Measurements from ENCODE around the gene GLB1L2.

The GLB1L2 gene

GRCh38 chr11:134380229-134380628, 48.4 kb downstream of the GLB1L2 start:
- Histone ChIP-seq H4K91ac (ENCODE audit: low read depth, low read length) (no peak overlapping the region), H2BK12ac (ENCODE audit: low read length) (no peak overlapping the region), H2BK120ac (ENCODE audit: insufficient read depth, low read length, poor library complexity) (no peak overlapping the region), H3K27ac (ENCODE audit: low read depth, low read length) (no peak overlapping the region), H2AFZ (ENCODE audit: insufficient read depth, low read length, poor library complexity) (no peak overlapping the region), H2BK5ac (ENCODE audit: low read depth, low read length, poor library complexity) (no peak overlapping the region), H3K4me3 (ENCODE audit: low read depth, low read length) (no peak overlapping the region), H3K9me3 (ENCODE audit: insufficient read depth, low read depth, low read length) (peaks cover 6% of the 10 kb centered on the region), H3K4me2 (ENCODE audit: low read length) (no peak overlapping the region), H3K36me3 (ENCODE audit: control insufficient read depth in 1 of 2, insufficient read depth in 2 of 2, low read length in 2 of 2) (no peaks in the 10 kb centered on the region), H3K4ac (ENCODE audit: low read depth, low read length) (no peak overlapping the region), H3K79me2 (ENCODE audit: control insufficient read depth, insufficient read depth, low read length, poor library complexity) (no peaks in the 10 kb centered on the region), H3K4me1 (ENCODE audit: control insufficient read depth in 1 of 2, insufficient read depth in 2 of 2, low read length in 2 of 2) (no peaks in the 10 kb centered on the region), H3K27me3 (ENCODE audit: insufficient read depth, low read length) (no peaks in the 10 kb centered on the region), H4K12ac (ENCODE audit: low read depth, low read length) (no peak overlapping the region), H3K14ac (ENCODE audit: low read length) (no peak overlapping the region), H3K9ac (ENCODE audit: low read length) (no peak overlapping the region), H4K8ac (ENCODE audit: low read depth, low read length) (no peak overlapping the region), H3K18ac (ENCODE audit: low read length) (no peak overlapping the region), H3K23ac (ENCODE audit: low read length) (no peak overlapping the region), H2AK5ac (ENCODE audit: low read length) (no peak overlapping the region), H3K79me1 (ENCODE audit: low read length) (no peaks in the 10 kb centered on the region)
- no peak for DNase-seq
- no CpG with 5 or more reads among the region's 12 CpGs for WGBS (ENCODE audit: extremely low coverage, insufficient coverage, insufficient read length)

- H3K9me3 ChIP-seq (ENCODE audit: insufficient read depth, low read depth, low read length), result peaks cover 6% of the 10 kb centered on the region
- no peaks in the 10 kb centered on the region for H3K79me2 ChIP-seq (ENCODE audit: control insufficient read depth, insufficient read depth, low read length, poor library complexity)
- H3K18ac ChIP-seq (ENCODE audit: low read length), result no peak overlapping the region
- DNase-seq, result no peak
- no CpG with 5 or more reads among the region's 4 CpGs for WGBS (ENCODE audit: extremely low coverage, insufficient coverage, insufficient read length)
- H3K4ac ChIP-seq (ENCODE audit: low read depth, low read length), result no peak overlapping the region
- no peaks in the 10 kb centered on the region for H3K36me3 ChIP-seq (ENCODE audit: control insufficient read depth in 1 of 2, insufficient read depth in 2 of 2, low read length in 2 of 2)
- H3K9ac ChIP-seq (ENCODE audit: low read length), result no peak overlapping the region
- H4K8ac ChIP-seq (ENCODE audit: low read depth, low read length), result no peak overlapping the region
- no peak overlapping the region for H2BK120ac ChIP-seq (ENCODE audit: insufficient read depth, low read length, poor library complexity)
- no peak overlapping the region for H3K4me2 ChIP-seq (ENCODE audit: low read length)
- H3K14ac ChIP-seq (ENCODE audit: low read length), result no peak overlapping the region
- no peak overlapping the region for H2BK12ac ChIP-seq (ENCODE audit: low read length)
- H3K27me3 ChIP-seq (ENCODE audit: insufficient read depth, low read length), result no peaks in the 10 kb centered on the region
- no peak overlapping the region for H3K27ac ChIP-seq (ENCODE audit: low read depth, low read length)
- no peak overlapping the region for H3K4me3 ChIP-seq (ENCODE audit: low read depth, low read length)
- H4K12ac ChIP-seq (ENCODE audit: low read depth, low read length), result no peak overlapping the region
- no peak overlapping the region for H2AK5ac ChIP-seq (ENCODE audit: low read length)
- no peak overlapping the region for H2AFZ ChIP-seq (ENCODE audit: insufficient read depth, low read length, poor library complexity)
- H3K23ac ChIP-seq (ENCODE audit: low read length), result no peak overlapping the region
- no peak overlapping the region for H2BK5ac ChIP-seq (ENCODE audit: low read depth, low read length, poor library complexity)
- no peaks in the 10 kb centered on the region for H3K4me1 ChIP-seq (ENCODE audit: control insufficient read depth in 1 of 2, insufficient read depth in 2 of 2, low read length in 2 of 2)
- no peak overlapping the region for H4K91ac ChIP-seq (ENCODE audit: low read depth, low read length)
- no peaks in the 10 kb centered on the region for H3K79me1 ChIP-seq (ENCODE audit: low read length)
These were observed 49.0 kb downstream of the GLB1L2 start for GRCh38 chr11:134380785-134381184.

- H3K23ac ChIP-seq (ENCODE audit: low read length), result no peak overlapping the region
- no peak overlapping the region for H3K14ac ChIP-seq (ENCODE audit: low read length)
- H3K4me1 ChIP-seq (ENCODE audit: control insufficient read depth in 1 of 2, insufficient read depth in 2 of 2, low read length in 2 of 2), result no peaks in the 10 kb centered on the region
- H2AFZ ChIP-seq (ENCODE audit: insufficient read depth, low read length, poor library complexity), result no peak overlapping the region
- whole genome bisulfite sequencing (ENCODE audit: extremely low coverage, insufficient coverage, insufficient read length), result no CpG with 5 or more reads among the region's 8 CpGs
- H3K79me1 ChIP-seq (ENCODE audit: low read length), result no peaks in the 10 kb centered on the region
- no peak overlapping the region for H4K12ac ChIP-seq (ENCODE audit: low read depth, low read length)
- H4K8ac ChIP-seq (ENCODE audit: low read depth, low read length), result no peak overlapping the region
- no peak overlapping the region for H2BK120ac ChIP-seq (ENCODE audit: insufficient read depth, low read length, poor library complexity)
- no peak overlapping the region for H3K18ac ChIP-seq (ENCODE audit: low read length)
- no peak overlapping the region for H3K9ac ChIP-seq (ENCODE audit: low read length)
- H3K36me3 ChIP-seq (ENCODE audit: control insufficient read depth in 1 of 2, insufficient read depth in 2 of 2, low read length in 2 of 2), result no peaks in the 10 kb centered on the region
- H3K27ac ChIP-seq (ENCODE audit: low read depth, low read length), result no peak overlapping the region
- no peak overlapping the region for H3K4me3 ChIP-seq (ENCODE audit: low read depth, low read length)
- peaks cover 6% of the 10 kb centered on the region for H3K9me3 ChIP-seq (ENCODE audit: insufficient read depth, low read depth, low read length)
- no peak overlapping the region for H3K4me2 ChIP-seq (ENCODE audit: low read length)
- H3K4ac ChIP-seq (ENCODE audit: low read depth, low read length), result no peak overlapping the region
- H2AK5ac ChIP-seq (ENCODE audit: low read length), result no peak overlapping the region
- no peak for DNase-seq
- no peak overlapping the region for H2BK5ac ChIP-seq (ENCODE audit: low read depth, low read length, poor library complexity)
- no peak overlapping the region for H4K91ac ChIP-seq (ENCODE audit: low read depth, low read length)
- H3K79me2 ChIP-seq (ENCODE audit: control insufficient read depth, insufficient read depth, low read length, poor library complexity), result no peaks in the 10 kb centered on the region
- no peaks in the 10 kb centered on the region for H3K27me3 ChIP-seq (ENCODE audit: insufficient read depth, low read length)
- no peak overlapping the region for H2BK12ac ChIP-seq (ENCODE audit: low read length)
These were observed 50.5 kb downstream of the GLB1L2 start for GRCh38 chr11:134382257-134382656.

GRCh38 chr11:134382830-134383229, 51.0 kb downstream of the GLB1L2 start:
- whole genome bisulfite sequencing (ENCODE audit: extremely low coverage, insufficient coverage, insufficient read length), result no CpG with 5 or more reads among the region's 24 CpGs
- H3K4me1 ChIP-seq (ENCODE audit: control insufficient read depth in 1 of 2, insufficient read depth in 2 of 2, low read length in 2 of 2), result no peaks in the 10 kb centered on the region
- no peaks in the 10 kb centered on the region for H3K27me3 ChIP-seq (ENCODE audit: insufficient read depth, low read length)
- no peaks in the 10 kb centered on the region for H3K36me3 ChIP-seq (ENCODE audit: control insufficient read depth in 1 of 2, insufficient read depth in 2 of 2, low read length in 2 of 2)
- no peak overlapping the region for H3K18ac ChIP-seq (ENCODE audit: low read length)
- no peak overlapping the region for H4K12ac ChIP-seq (ENCODE audit: low read depth, low read length)
- no peak overlapping the region for H3K27ac ChIP-seq (ENCODE audit: low read depth, low read length)
- H4K8ac ChIP-seq (ENCODE audit: low read depth, low read length), result no peak overlapping the region
- H3K9ac ChIP-seq (ENCODE audit: low read length), result no peak overlapping the region
- H3K4me3 ChIP-seq (ENCODE audit: low read depth, low read length), result no peak overlapping the region
- H2BK12ac ChIP-seq (ENCODE audit: low read length), result no peak overlapping the region
- no peak overlapping the region for H3K4me2 ChIP-seq (ENCODE audit: low read length)
- no peak overlapping the region for H3K4ac ChIP-seq (ENCODE audit: low read depth, low read length)
- no peak overlapping the region for H3K23ac ChIP-seq (ENCODE audit: low read length)
- no peak overlapping the region for H4K91ac ChIP-seq (ENCODE audit: low read depth, low read length)
- no peak for DNase-seq
- no peaks in the 10 kb centered on the region for H3K79me1 ChIP-seq (ENCODE audit: low read length)
- no peak overlapping the region for H2AFZ ChIP-seq (ENCODE audit: insufficient read depth, low read length, poor library complexity)
- H3K9me3 ChIP-seq (ENCODE audit: insufficient read depth, low read depth, low read length), result peaks cover 8% of the 10 kb centered on the region
- no peaks in the 10 kb centered on the region for H3K79me2 ChIP-seq (ENCODE audit: control insufficient read depth, insufficient read depth, low read length, poor library complexity)
- H2BK5ac ChIP-seq (ENCODE audit: low read depth, low read length, poor library complexity), result no peak overlapping the region
- no peak overlapping the region for H2AK5ac ChIP-seq (ENCODE audit: low read length)
- H3K14ac ChIP-seq (ENCODE audit: low read length), result no peak overlapping the region
- H2BK120ac ChIP-seq (ENCODE audit: insufficient read depth, low read length, poor library complexity), result no peak overlapping the region

Measured in trophoblast cell (in vitro differentiated cells and primary cell).